Left colon (tissue), 2 donors: Measurements from ENCODE around the gene COLEC11. TPM values are rescaled to one million over a fixed set of nuclear protein-coding genes. Genes with fewer than 3 reads are reported as not detected.
"Not testable (repeated sequence)": the region's sequence is repeated elsewhere in the genome, so short reads cannot be mapped to it uniquely, and the experiment has no call there.

ENCODE experiments used
- ATAC-seq: fragments of 200-7000 bp; cut with Tn5 transposase; one replicate; pipeline ENCODE4 v1.9.1; 2020; ENCODE audit warnings: mild to moderate bottlenecking, moderate library complexity
- DNase-seq, 2 donors: peaks; one replicate each; pipeline ENCODE4 v3.0.0-alpha.2; 2020
- intact Hi-C, 2 donors: fragments of 100-400 bp; cut with DNase I in 1 of 2; cut with micrococcal nuclease in 1 of 2; formaldehyde crosslinking; loops; one replicate each; pipeline versions ENCODE4 v1.11.2 to v1.14.0; 2022; cut with DNase I, micrococcal nuclease
- total RNA-seq, 2 donors: library from RNA; stranded (reverse); fragmentation: NEBNext Ultra II Directional; extraction: Animal tissue kit (Norgen Biotek cat#: 25700); gene quantifications; one replicate each; pipeline ENCODE4 v1.2.1, GENCODE V29; 2021
- donor health status: DM: no; HTN: no; CAD: no.
- donor health status: DM: yes; HTN: yes; CAD: no.

The COLEC11 gene
- total RNA-seq, 2 donors from 2014 or later, result 0.85 to 1.2 TPM

DNA sequence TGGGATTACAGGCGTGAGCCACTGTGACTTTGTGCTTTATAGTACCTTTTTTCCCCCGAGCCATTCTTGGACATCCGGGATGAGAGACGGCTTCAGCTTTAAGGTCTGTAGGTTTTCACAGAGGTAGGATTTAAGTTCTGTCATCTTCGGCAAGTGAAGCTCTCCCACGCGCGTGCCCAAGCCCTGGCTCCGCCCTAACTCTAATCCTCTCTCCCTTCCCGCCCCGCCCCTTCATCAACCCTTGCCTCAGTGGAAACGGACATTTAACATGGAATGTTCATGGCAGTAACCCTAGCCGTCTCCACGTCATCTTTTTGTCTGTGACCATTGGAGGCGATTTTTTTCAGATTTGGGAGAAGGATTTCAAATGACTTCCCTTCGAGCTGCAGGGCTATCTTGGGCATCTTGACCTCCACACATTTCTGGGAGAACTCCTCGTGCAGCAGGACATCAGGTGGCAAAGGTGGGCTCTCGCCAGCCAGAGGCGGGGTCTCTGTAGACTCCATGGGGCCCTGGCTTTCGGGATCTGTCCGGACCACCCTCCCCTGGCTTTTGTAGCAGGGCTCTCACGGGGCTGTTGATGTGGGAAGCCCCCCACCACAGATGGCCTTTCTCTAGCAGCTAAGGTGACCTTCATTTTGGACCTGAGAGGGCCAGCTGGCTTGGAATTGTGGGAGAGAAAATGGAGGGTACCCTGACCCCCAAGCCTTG, 6.8 kb downstream of the COLEC11 start:
- intact Hi-C loops, result no loop called here
- DNase-seq (no peak), ATAC-seq (no peak)

DNA sequence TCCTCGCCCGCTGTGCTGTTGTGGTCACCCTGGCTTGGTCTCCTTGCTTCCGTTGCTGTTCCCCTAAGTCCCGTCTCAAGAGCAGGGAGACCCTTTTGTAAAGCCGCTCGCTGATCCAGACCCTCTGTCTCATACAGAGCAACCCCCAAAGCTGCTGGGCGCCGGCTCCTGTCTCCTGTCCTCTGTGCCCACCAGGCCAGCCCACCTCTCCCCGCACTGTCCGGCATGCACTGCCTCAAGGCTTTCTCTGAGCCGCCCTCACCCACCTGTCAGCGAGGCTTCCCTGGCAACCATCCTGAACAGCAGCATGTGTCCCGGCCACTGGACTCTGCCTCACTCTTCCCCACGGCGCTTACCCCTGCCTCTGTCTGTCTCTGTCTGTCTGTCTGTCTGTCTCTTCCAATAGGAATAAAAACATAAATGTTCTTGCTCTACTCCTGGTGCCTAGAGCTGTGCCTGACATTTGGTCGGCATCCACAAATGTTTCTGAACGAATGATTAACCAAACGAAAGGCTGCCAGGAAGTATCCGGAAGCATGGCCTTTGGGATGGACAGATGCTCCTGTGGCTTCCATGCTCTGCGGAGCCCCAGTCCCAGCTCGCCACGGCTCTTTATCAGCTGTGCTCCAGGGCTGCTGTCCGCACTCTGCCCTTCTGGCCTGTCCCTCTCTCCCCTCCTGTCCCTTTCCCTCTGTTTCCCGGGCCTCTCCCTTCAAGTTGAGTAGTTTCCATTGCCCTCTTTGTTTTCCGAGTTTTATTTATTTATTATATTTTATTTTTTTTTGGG, 7.8 kb downstream of the COLEC11 start:
- ATAC-seq (no peak), DNase-seq (no peak)
- intact Hi-C loops, result no loop called here

DNA sequence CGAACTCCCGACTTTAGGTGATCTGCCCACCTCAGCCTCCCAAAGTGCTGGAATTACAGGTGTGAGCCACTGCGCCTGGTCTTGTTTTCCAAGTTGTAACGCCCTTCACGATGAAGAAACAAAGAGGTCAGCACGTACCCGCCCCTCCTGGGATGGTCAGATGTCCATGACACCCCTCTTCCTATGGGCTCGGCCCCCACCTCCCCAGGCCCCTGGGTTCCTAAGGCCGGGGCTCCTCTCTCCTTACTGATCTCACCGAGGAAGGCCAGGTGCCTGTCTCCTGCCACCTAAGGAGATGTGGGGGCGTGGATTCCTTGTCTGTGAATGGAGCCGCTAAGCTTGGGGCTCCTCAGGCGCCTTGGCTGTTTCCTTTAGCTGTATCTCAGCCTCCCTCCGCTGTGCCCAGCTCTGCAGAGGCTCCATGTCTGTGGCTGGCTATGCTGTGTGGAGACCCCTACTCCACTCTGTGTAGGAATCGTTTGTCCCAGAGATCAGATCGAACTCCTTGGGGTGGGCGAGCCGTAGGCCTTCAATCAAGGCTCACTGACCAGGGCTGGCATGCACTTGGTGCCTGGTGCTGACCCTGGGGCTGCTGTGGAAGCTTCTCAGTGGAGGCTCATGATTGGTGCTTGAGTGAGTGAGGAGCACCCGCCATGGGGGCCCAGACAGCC, 8.8 kb downstream of the COLEC11 start:
- DNase-seq (no peak), ATAC-seq (no peak)
- intact Hi-C loops, result no loop called here

DNA sequence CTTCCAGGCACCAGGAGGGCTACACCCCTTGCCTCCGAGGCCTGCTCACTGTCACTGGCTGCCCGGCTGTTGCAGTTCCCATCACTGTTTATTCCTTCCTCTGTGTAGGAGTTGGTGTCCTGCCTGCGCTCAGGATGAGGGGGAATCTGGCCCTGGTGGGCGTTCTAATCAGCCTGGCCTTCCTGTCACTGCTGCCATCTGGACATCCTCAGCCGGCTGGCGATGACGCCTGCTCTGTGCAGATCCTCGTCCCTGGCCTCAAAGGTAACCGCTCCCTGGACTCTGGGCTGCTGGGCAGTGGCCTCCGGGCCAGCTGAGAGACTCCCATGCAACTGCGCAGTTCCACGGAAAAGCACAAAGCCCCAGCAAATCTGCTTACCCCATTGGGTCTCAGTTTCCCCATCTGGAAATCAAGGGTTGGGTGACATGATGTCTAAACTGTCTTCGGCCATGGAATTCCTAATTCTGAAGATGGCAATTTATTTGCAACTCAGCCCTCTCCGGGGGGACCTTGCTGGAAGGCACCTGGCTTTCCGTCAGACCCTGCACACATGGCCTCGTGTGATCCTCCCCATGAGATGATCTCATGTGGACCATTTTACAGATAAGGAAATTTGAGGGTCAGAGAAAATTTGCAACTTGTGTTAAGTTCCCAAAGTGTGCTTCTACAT, 9.4 kb downstream of the COLEC11 start:
- intact Hi-C loops, result no loop called here
- no peak for ATAC-seq
- no peak for DNase-seq

DNA sequence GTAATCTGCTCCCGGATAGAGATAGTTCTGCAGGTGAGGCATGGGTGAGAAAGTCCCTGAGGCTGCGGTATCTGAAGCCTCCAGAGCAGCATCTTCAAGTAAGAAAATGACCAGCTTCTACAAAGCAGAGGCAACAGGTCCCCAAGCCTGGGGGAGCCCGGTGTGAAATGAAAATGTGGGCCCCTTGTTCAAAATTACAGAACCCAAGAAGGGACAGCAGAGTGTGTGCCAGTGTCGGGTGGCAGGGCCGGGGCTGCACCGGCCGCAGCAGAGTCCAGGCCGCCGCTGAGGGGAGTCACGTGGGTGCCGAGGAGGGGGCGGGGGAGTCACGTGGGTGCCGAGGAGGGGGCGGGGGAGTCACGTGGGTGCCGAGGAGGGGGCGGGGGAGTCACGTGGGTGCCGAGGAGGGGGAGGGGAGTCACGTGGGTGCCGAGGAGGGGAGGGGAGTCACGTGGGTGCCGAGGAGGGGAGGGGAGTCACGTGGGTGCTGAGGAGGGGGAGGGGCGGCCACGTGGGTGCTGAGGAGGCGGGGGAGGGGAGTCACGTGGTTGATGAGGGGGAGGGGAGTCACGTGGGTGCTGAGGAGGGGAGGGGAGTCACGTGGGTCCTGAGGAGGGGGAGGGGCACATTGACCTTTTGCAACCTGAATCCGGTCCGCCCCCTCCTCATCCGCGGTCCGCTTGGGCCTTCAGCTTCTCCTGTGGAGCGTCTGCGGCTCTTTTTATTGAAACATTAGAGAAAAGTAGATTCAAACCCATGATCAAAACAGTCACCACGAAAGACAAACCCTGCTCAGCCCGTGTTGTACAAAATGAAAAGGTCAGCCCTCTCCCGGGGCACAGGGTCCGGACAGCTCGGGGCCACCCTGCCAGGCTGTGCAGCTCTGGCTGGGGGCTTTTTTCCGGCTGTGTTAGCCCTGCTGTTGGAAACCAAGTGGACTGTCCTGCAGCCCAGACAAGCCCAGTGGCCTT, 10.4 kb downstream of the COLEC11 start:
- intact Hi-C loops, result no loop called here
- DNase-seq (peak in 1 of 2 donors; percentile 49), ATAC-seq (peak; percentile 56)

DNA sequence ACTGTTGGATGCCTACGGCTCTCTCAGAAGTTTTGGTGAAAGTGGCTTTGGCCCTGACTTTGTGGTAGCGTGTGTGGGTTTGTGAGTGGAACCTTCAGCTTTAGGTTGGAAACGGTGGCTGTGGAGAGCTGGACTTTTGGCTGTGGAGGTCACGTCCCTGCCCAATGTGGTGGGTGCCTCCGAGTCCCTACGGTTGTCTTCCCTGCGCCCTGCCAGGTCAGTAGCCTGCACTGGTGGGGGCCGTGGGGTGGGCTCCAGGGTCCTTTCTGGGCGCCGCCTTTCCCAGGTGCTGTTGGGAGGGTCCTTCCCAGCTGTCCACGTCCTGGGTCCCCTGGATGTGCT, 11.1 kb downstream of the COLEC11 start:
- intact Hi-C loops, result no loop called here
- DNase-seq (no peak), ATAC-seq (no peak)

DNA sequence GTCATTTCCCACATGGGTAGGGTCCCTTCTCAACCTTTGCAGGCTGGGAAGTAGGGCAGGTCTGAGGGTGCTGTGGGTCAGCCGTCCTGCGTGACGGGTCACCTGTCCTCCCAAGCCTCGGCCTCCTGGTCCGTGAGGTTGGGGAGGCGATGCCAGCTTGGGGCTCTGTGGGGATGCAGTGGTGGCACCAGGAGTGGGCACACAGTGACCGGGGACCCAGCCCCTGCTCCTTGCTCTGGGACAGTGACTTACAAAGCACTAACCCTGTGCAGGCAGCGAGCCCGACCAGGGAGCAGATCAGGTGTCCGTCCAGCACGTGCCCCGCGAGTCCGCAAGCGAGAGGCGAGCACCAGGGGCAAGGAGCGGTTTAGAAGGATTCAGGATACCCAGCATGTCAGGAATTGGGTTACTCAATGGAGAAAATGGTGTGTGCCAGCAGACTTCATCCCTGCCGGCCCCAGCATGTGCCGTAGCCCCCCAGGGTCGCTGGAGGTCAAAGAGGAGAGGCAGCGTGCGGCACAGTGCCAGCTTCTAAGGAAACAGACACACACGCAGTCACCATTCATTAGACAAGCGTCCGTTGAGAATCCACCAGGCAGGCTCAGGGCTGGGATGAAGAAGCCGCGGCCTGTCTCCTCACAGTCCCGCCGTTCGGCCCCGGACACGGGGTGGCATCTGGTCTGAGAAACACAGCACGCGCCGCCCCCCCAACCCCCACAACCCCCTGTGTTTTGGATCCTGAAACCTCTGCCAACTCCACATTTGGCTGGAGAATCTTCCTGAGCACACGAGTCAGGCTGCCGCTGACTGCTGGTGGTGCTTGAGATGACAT, 11.7 kb downstream of the COLEC11 start:
- DNase-seq, result no peak
- ATAC-seq, result no peak
- intact Hi-C loops, result no loop called here

DNA sequence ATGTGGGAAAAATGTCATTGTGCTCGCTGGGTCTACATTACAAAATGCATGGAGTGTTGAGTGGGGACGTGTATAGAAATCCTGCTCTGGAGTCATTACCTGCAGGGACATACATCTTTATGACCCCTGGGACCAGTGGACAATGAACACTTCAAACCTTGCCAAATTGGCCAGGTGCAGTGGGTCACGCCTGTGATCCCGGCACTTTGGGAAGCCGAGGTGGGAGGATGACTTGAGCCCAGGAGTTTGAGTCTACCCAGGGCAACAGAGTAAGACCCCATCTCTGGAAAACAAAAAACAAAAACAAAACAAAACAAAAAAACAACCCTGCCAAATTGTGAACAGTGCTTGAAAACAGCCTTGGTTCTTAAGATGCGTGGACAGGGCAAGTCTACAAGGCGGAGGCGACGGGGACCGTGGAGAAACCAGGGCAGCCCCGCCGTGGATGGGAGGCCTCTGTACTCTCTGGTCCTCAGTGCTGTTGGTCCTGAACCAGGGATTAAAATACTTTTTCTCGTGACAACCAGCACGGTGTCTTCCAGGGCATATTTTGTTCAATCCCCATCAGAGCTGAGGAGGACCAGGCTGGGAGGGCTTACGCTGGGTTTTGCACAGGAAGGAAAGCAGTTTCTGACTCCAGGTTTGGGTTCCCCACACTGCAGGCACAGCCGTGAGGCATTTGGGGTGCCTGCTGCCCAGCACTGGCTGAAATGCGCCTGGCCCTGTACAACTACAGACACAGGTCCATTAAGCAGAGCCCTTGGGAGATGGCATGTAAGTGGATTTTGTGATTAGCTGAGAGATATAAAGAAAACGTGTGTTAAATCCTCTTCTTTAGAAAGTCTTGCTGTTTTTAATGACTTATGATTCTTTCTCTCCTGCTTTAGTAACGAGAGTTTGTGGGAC, 13.7 kb downstream of the COLEC11 start:
- intact Hi-C loops, result no loop called here
- DNase-seq (no peak), ATAC-seq (no peak)

DNA sequence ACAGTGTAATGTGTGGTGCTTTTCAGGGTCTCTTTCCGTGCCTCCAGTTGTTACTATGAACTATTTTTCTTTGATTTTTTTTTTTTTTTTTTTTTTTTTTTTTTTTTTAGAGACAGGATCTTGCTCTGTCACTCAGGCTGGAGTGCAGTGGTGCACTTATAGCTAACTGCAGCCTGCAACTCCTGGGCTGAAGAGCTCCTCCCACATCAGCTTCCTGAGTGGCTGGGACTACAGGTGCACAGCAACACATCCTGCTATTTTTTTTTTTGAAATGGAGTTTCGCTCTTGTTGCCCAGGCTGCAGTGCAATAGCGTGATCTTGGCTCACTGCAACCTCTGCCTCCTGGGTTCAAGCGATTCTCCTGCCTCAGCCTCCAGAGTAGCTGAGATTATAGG, 14.4 kb downstream of the COLEC11 start:
- ATAC-seq, DNase-seq, intact Hi-C loops: not testable (repeated sequence)

DNA sequence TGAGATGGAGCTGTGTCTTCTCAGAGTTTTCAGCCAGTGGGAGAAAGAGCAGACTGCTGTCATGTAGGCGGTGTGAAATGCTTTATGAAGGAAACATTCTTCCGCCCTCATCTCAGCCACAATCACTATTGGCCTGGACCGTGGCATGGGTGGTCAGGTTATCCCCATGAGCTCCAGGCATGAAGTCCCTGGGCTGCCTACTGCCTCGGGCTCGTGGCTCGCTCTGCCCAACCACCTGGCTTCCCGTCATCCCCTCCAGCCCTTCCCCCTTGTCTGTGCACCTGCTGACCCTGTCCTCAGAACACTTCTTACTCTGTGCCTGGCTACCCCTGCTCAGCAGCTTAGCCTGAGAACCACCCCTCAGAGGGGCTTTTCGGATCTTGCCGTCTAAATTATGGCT, 15.5 kb downstream of the COLEC11 start:
- DNase-seq (no peak), ATAC-seq (no peak)
- intact Hi-C loops, result no loop called here

DNA sequence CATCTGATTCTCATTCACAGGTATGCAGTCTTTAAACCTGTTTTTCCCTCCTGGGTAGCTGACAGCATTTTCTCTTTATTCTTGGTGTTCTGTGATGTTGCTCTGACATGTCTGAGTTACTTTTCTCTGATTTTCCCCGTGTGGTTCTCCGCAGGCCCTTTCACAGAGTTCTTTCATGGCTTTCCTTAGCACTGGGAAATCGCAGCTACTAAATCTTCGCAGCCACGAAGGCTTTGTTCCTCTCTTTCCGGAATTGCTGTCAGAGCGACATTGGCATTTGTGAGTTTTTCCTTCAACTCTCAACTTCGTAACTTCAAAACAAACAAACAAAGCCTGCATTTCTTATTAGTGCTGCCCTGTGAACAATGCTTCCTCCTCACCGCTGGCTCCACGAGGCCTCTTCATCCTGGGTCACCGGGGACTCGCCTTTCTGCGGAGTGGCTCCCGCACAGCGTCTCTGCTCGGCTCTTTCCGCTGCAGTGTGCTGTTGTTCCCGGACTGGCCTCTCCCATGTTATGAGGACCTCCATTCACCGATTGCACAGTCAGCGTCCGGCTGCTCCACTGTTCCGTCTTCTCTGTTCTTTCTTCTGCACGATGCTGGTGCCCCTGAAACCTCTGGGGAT, 16.1 kb downstream of the COLEC11 start:
- ATAC-seq (no peak), DNase-seq (no peak)

DNA sequence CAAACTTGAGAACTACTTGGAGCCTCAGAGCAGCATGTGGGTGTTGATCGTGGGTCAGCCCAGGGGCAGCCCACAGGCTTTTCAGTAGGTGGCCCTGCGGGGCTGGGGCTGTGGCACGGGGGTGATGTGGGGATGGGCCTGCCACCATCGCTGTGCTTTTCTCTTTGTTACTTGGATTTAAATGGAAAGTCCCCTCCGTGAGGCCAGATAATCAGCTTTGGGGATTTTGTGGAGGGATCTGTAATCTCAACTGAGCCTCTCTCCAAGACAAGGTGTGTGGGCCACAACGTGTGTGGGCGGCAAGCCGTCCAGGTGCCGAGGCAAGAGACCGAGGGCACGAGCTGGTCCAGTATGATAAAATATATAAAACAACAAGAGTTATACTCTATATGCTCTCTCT, 16.7 kb downstream of the COLEC11 start:
- intact Hi-C loops, result no loop called here
- ATAC-seq, result no peak
- no peak for DNase-seq

More for the DNA sequence above, 16.1 kb downstream of the COLEC11 start:
- intact Hi-C loops, result no loop called here

DNA sequence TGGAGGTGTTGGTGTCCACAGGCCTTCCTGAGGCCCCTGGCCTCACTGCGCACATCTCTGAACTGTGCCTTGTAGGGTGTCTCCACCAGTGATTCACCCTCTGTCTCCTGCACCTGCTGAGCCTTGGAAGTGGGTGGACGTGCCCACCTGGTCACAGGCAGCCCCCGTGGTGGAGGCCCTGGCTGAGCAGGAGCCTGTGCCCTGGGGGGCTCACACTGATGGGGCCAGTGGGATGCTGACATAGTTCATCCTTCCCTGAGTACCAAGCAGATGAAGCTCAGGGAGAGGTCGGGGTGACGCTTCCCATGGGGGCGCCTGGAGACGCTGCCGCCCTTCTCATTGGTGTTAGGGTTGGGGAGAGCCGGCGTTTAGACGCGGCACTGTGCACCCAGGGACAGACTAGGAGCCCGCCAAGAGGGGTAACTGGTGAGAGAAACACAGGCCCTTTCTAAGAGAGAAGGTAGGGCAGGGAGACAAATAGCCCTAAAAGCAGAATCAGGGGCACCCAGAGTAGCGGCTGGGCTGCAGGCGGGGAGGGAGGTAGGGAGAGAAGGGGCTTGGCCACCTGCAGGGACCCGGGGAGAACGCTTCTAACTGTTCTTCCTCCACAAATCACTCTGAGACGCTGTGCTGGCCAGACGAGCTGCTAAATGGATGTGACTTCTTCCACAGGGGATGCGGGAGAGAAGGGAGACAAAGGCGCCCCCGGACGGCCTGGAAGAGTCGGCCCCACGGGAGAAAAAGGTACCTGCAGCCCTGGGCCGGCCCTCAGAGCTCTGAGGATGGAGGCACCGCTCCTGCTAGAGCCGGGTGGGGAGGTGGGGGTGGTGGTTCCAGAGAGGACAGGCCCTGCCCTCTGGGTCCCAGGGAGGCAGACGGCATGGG, 18.0 kb downstream of the COLEC11 start:
- no peak for DNase-seq
- no peak for ATAC-seq
- intact Hi-C loops, result no loop called here

DNA sequence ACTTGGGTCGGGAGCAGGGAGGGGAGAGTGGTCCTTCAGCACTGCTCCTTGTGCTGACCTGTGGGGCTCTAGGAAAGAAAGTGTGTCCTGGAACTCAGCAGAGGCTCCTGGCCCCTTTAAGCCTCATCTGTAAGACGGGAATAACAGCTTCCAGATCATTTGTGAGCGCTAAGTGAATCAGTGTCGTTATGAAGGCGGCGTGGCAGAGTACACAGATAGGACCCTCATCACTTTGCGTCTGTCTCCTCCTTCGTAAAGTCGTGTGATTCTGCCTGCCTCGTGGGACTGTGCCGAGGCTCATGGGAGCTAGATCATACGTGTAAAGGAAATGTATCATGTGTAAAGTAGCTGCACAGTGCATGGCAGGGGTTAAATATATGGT, 18.6 kb downstream of the COLEC11 start:
- ATAC-seq, result no peak
- no peak for DNase-seq
- intact Hi-C loops, result no loop called here

DNA sequence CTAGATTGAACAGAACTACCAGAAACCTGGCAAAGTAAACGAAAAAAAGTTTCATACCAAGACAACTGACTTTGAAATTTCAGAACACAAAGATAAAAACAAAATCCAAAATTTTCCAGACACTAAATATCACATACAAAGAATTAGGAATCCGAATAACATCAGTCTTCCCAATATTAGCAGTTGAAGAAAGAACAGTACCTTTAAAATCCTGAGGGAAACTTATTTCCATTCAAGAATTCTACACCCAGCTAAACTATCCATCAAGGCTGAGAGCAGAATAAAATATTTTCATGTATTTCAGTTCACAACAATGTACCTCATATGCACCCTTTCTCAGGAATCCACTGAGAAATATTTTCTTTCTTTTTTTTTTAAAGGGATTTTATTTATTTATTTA, 19.8 kb downstream of the COLEC11 start:
- intact Hi-C loops, ATAC-seq, DNase-seq: not testable (repeated sequence)
